Measurements from ENCODE around the gene PHAX. TPM values are rescaled to one million over a fixed set of nuclear protein-coding genes. Genes with fewer than 3 reads are reported as not detected.
"Not testable (repeated sequence)": the region's sequence is repeated elsewhere in the genome, so short reads cannot be mapped to it uniquely, and the experiment has no call there.

The PHAX gene
- total RNA-seq, 1 donor from 2014 or later = 50.2 TPM

DNA sequence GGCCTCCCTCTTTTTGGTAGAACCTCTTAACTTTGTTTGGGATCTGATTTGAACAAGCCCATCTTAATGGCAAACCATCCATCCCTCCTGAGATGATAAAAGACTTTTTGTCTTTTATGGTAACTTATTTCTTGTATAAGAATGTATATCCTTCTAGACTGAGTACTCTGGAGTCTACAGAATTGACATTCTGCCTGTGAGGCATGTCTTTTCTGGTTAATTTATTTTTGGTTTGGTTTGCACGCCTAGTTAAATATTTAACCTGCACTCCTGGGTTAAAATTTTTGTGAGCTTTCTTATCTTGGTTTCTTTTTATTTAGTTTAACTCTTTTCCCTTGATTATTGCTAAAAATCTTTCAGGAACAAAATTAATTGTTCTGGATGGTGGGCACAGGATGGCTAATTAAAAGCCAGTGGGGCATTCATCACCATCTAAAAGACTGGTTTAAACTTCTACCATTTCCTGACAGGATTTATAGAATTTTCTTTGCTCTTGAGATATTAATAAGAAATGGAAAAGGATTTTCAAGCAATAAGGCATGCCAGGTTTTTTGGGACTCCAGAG is 50.3 kb downstream of the PHAX start:
- H3K4me3 Mint-ChIP-seq = no peak overlapping the region
- no peak overlapping the region for H3K27ac Mint-ChIP-seq
- peaks cover 18% of the 10 kb centered on the region for H3K27me3 Mint-ChIP-seq
- H3K36me3 Mint-ChIP-seq (ENCODE audit: low read depth) = no peaks in the 10 kb centered on the region
- intact Hi-C loops (cut with micrococcal nuclease) = no loop called here
- no peak for DNase-seq
- H3K9me3 Mint-ChIP-seq = no peaks in the 10 kb centered on the region
- no peaks in the 10 kb centered on the region for H3K4me1 Mint-ChIP-seq

DNA sequence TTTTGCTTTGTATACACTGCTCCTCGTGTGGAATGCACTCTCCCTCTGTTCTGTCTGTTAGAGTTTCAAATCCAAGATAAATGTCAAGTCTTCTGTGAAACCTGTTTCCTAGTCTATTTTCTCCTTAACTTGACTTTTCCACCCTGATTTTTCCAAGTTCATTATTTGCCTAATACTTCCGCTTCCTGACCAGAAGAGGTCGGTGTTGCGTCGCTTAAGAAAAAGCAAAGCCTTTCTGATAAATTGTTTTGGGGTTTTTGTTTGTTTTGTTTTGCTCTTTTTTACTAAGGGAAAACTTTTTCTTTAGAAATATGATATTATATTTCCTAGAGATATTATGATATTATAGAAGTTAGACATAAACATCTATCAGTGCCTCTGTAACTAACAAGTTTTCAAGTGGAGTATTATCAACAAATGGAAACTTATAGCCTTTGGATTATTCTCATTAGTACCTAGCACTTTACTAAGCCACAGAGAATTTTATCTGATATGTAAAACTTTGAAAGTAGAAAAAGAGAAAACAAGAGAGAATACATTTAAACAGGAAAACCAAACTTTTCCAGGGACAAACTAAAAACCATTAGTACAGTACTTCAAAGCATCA is 55.8 kb downstream of the PHAX start:
- peak; percentile 73 for DNase-seq
- intact Hi-C loops (cut with micrococcal nuclease) = loop anchor here (1.0 kb wide), 3 partner anchors 146 to 837 kb away; no protein-coding TSS in a partner anchor
- Mint-ChIP-seq H3K36me3 (ENCODE audit: low read depth) (no peaks in the 10 kb centered on the region), H3K9me3 (no peaks in the 10 kb centered on the region), H3K27ac (no peak overlapping the region), H3K27me3 (peaks cover 10% of the 10 kb centered on the region), H3K4me1 (peaks cover 6% of the 10 kb centered on the region), H3K4me3 (no peak overlapping the region)

DNA sequence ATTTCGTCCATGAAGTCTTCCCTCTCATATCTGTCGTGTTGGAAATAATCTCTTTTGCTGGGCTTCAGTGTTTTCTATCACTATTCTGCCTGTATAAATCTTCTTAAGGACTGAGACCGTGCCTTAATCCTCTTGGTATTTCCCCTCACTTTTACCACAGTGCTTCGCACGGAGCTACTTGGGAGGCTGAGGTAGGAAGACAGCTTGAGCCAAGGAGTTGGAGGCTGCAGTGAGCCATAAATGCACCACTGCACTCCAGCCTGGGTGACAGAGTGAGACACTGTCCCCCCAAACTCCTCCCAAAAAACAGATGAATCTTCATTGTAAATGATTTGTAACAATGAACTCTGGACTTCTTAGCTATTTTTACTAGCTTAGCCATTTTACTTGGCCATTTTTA is 57.8 kb downstream of the PHAX start:
- intact Hi-C loops (cut with micrococcal nuclease) = no loop called here
- no peak overlapping the region for H3K4me3 Mint-ChIP-seq
- no peaks in the 10 kb centered on the region for H3K9me3 Mint-ChIP-seq
- peaks cover 8% of the 10 kb centered on the region for H3K27me3 Mint-ChIP-seq
- H3K27ac Mint-ChIP-seq = no peak overlapping the region
- no peaks in the 10 kb centered on the region for H3K36me3 Mint-ChIP-seq (ENCODE audit: low read depth)
- H3K4me1 Mint-ChIP-seq = peaks cover 6% of the 10 kb centered on the region
- no peak for DNase-seq

DNA sequence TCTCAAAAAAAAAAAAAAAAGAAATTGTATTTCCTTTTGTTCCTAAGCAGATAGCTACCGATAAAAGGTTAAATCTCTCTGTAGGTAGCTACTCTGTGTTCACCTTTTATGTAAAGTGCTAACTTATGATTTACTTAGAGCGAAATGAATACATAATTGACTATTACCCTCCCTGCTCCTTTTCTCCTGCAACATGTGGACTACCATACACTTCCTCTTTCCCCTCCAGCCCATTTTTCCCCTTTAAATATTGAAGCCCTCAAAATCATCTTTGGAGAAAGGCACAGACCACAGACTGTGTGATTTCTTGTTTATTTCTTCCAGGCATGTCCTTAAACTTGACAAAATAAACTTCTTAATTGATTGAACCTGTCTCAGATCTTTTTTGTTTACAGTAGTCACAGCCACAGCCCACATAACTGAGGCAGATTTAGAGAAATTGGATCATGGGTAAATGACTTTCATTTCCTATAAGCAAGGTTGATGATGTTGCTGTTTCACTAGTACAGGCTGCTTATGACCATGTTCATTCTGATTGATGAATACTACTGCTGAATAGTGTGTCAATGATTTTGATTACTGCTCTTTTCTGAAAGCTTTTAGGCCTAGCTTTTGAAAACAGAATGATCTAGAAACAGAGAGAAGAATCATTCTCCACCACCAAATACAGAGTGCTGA is 59.2 kb downstream of the PHAX start:
- Mint-ChIP-seq H3K27ac (peak overlapping the region; percentile 72), H3K27me3 (peaks cover 11% of the 10 kb centered on the region), H3K9me3 (no peaks in the 10 kb centered on the region), H3K4me3 (peak overlapping the region; percentile 16), H3K36me3 (ENCODE audit: low read depth) (no peaks in the 10 kb centered on the region), H3K4me1 (peaks cover 6% of the 10 kb centered on the region)
- no peak for DNase-seq
- intact Hi-C loops (cut with micrococcal nuclease) = no loop called here

DNA sequence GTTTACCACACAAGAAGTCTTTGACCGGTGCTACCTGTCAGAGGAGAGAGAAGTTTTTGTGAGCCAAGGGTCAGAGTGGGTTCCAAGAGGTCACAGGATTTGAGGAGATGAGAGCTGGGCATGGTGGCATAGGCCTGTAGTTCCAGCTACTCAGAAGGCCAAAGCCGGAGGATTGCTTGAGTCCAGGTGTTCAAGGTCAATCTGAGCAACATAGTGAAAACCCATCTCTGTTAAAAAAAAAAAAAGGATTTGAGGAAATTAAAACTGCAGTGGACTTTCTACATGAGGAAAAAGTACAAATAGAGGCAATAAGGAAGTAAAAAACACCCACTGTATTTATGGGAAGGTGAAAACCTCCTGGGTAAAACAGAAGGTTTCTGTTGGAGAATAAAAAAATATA is 63.8 kb downstream of the PHAX start:
- intact Hi-C loops (cut with micrococcal nuclease) = no loop called here
- peaks cover 6% of the 10 kb centered on the region for H3K4me1 Mint-ChIP-seq
- no peaks in the 10 kb centered on the region for H3K36me3 Mint-ChIP-seq (ENCODE audit: low read depth)
- no peaks in the 10 kb centered on the region for H3K9me3 Mint-ChIP-seq
- H3K27ac Mint-ChIP-seq = no peak overlapping the region
- no peak for DNase-seq
- H3K27me3 Mint-ChIP-seq = peaks cover 3% of the 10 kb centered on the region
- H3K4me3 Mint-ChIP-seq = no peak overlapping the region

DNA sequence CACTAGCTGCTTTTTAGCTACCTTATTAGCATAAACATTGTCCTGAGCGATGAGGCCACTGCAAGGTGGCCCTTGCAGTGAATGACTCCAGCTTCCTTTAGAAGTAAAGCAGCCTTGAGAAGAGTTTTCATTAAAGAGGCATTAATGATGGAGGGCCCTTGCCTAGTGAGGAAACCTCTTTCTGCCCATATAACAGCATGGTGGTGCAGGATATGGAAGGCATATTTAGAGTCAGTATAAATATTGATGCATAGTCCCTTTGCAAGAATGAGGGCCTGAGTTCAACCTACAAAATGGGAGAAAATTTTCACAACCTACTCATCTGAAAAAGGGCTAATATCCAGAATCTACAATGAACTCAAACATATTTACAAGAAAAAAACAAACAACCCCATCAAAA is 69.4 kb downstream of the PHAX start:
- H3K36me3 Mint-ChIP-seq (ENCODE audit: low read depth); H3K27ac Mint-ChIP-seq; H3K9me3 Mint-ChIP-seq; H3K4me3 Mint-ChIP-seq; H3K4me1 Mint-ChIP-seq; intact Hi-C loops (cut with micrococcal nuclease); H3K27me3 Mint-ChIP-seq; DNase-seq: not testable (repeated sequence)

DNA sequence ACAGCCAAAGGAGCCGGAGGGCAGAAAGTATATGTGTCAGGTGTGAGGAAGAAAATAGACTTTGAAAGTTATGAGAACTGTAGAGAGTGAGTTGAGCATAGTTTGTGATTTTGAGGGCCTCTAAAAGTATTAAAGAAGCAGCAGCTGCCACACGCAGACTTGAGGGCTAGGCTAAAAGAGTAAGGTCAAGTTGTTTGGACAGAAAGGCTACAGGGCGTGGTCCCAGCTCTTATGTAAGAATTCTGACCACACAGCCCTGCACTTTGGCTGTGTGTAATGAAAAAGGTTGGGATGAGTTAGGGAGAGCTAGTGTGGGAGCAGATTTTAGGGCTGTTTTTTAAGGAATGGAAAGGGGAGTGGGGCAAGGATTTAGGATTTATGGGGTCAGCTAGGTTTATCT is 70.9 kb downstream of the PHAX start:
- intact Hi-C loops (cut with micrococcal nuclease); H3K9me3 Mint-ChIP-seq; H3K27ac Mint-ChIP-seq; H3K27me3 Mint-ChIP-seq; H3K4me1 Mint-ChIP-seq; H3K4me3 Mint-ChIP-seq; H3K36me3 Mint-ChIP-seq (ENCODE audit: low read depth); DNase-seq: not testable (repeated sequence)

DNA sequence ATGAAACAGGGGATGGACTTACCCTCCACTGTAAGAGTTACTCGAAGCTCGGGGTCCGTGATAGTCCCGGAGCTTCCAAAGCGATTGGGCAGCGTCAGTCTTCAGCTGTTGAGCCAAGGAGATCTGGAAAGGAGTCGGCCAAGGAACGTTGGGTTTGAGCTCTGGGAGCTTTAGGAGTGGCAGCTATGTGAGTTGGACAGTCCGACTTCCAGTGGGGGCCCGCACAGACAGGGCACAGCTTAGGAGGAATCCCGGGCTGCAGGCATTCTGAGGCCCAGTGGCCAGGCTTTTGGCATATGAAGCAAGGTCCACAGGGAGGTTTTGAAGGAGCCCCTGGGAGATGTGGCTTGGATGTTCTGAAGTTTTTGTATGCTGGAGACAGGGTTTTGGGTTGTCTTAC is 72.7 kb downstream of the PHAX start:
- intact Hi-C loops (cut with micrococcal nuclease) = no loop called here
- no peaks in the 10 kb centered on the region for H3K27me3 Mint-ChIP-seq
- H3K27ac Mint-ChIP-seq = no peak overlapping the region
- no peaks in the 10 kb centered on the region for H3K36me3 Mint-ChIP-seq (ENCODE audit: low read depth)
- H3K4me1 Mint-ChIP-seq = peaks cover 8% of the 10 kb centered on the region
- H3K9me3 Mint-ChIP-seq = peaks cover 4% of the 10 kb centered on the region
- no peak overlapping the region for H3K4me3 Mint-ChIP-seq
- no peak for DNase-seq

DNA sequence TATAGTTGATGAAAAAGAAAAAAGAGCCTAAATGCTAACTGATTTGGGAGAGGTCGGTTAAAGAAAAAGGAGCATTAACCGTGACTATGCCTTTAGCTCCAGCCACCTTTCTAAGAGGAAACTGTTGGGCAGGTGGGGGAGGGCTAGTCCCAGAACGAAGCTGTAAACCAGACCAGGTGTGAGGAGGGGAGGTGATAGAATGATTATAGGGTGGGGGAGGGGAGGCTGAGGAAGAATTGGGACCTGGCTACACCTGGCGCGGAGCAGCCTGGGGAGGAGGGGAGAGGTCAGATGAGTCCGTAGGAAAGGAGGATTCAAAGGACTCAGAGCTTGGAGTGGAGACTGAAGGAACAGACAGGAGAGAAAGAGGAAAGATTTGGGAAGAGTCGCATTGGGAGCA is 73.4 kb downstream of the PHAX start:
- Mint-ChIP-seq H3K27ac (no peak overlapping the region), H3K9me3 (peaks cover 4% of the 10 kb centered on the region), H3K27me3 (no peaks in the 10 kb centered on the region), H3K4me3 (no peak overlapping the region), H3K36me3 (ENCODE audit: low read depth) (no peaks in the 10 kb centered on the region), H3K4me1 (peaks cover 11% of the 10 kb centered on the region)
- no peak for DNase-seq
- intact Hi-C loops (cut with micrococcal nuclease) = no loop called here

DNA sequence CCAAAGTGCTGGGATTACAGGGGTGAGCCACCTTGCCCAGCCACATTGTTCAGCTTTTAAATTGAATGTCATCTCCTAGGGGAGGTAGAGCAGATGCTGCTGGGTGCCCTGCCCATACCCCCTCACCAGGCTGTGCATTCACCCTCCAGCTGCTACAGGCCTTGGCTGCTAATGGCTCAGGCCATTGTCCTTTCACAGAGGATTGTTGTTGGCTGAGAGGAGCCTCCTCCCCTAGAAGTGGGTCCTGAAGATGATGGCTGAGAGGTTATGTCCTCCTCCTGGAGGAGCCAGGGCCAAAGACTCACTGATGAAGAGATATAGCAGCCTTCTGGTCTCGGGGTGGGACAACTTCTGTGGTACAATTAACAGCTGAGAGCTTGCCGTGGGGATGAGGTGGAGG is 74.6 kb downstream of the PHAX start:
- intact Hi-C loops (cut with micrococcal nuclease) = loop anchor here (5.0 kb wide), 2 partner anchors 177 to 357 kb away; partner anchors contain the start of gene MARCHF3
- no peak for DNase-seq
- H3K27me3 Mint-ChIP-seq = no peaks in the 10 kb centered on the region
- no peaks in the 10 kb centered on the region for H3K36me3 Mint-ChIP-seq (ENCODE audit: low read depth)
- peaks cover 21% of the 10 kb centered on the region for H3K4me1 Mint-ChIP-seq
- no peak overlapping the region for H3K4me3 Mint-ChIP-seq
- no peak overlapping the region for H3K27ac Mint-ChIP-seq
- peaks cover 4% of the 10 kb centered on the region for H3K9me3 Mint-ChIP-seq

DNA sequence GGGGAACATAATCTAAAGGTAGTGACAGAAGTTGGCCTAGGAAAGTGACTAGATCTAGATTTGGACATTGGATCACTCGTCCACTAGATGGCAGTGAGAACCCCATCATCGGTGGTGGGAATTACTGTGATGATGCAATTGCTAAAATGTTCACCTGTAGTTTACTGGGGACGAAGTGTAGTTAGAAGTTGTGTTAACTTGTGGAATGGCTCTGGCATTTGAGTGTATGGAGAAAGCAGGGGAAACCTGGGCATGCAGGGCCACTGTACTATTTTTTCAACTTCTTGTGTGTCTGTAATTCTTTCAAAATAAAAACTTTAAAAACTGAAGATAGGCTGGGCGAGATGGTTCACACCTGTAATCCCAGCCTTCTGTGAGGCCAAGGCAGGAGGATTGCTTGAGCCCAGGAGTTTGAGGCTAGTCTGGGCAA is 75.5 kb downstream of the PHAX start:
- Mint-ChIP-seq H3K9me3 (peaks cover 3% of the 10 kb centered on the region), H3K27ac (no peak overlapping the region), H3K4me3 (no peak overlapping the region), H3K4me1 (peaks cover 22% of the 10 kb centered on the region), H3K27me3 (no peaks in the 10 kb centered on the region), H3K36me3 (ENCODE audit: low read depth) (no peaks in the 10 kb centered on the region)
- peak; percentile 91 for DNase-seq
- intact Hi-C loops (cut with micrococcal nuclease) = loop anchor here (1.0 to 5.0 kb wide), 5 partner anchors 73 to 356 kb away; partner anchors contain the start of gene MARCHF3

Other genes starting within 250 kb of the PHAX start
- 9.2 and 10.8 TPM in 2 replicates for gene GRAMD2B, start 177.5 kb upstream of the PHAX start, total RNA-seq
- gene ALDH7A1, start 5.7 kb upstream of the PHAX start, total RNA-seq = 1.3 and 1.9 TPM in 2 replicates
- 223 and 225 TPM in 2 replicates for gene LMNB1, start 176.2 kb downstream of the PHAX start, total RNA-seq

Data from activated CD4-positive, alpha-beta T cell treated with anti-CD3 and anti-CD28 coated beads, Interleukin-2, amount 10 ng/mL, durations not matched to agents 24 days and 14 days (primary cell).